Adrenal gland (tissue), 5 donors: ENCODE data around the gene PDE6D.

Experiments
- POLR2A ChIP-seq, 2 donors: fragments of 450-650 bp; IDR thresholded peaks; one replicate each; pipeline ENCODE4 v1.6.1; 2017; ENCODE audit warnings: antibody characterized with exemption in 2 of 2, mild to moderate bottlenecking in 2 of 2, moderate library complexity in 1 of 2
- TF ChIP-seq, protein P1 (sequence below), 6 experiments: fragments of 450-650 bp in 4 of 6; fragments of 200-600 bp in 2 of 6; sonication (generic) in 1 of 6; IDR thresholded peaks; 1 replicate in 5 of 6; 2 replicates in 1 of 6; pipeline versions ENCODE4 v1.5.1 to v1.8.0; 2016 to 2021; ENCODE audit warnings: antibody characterized with exemption in 6 of 6, mild to moderate bottlenecking in 2 of 6, moderate library complexity in 1 of 6
- donor health status: DM: no; HTN: no; CAD: no.

GRCh38 chr2:231725476-231725875, 55.6 kb downstream of the PDE6D start:
- TF ChIP-seq, protein P1, sequence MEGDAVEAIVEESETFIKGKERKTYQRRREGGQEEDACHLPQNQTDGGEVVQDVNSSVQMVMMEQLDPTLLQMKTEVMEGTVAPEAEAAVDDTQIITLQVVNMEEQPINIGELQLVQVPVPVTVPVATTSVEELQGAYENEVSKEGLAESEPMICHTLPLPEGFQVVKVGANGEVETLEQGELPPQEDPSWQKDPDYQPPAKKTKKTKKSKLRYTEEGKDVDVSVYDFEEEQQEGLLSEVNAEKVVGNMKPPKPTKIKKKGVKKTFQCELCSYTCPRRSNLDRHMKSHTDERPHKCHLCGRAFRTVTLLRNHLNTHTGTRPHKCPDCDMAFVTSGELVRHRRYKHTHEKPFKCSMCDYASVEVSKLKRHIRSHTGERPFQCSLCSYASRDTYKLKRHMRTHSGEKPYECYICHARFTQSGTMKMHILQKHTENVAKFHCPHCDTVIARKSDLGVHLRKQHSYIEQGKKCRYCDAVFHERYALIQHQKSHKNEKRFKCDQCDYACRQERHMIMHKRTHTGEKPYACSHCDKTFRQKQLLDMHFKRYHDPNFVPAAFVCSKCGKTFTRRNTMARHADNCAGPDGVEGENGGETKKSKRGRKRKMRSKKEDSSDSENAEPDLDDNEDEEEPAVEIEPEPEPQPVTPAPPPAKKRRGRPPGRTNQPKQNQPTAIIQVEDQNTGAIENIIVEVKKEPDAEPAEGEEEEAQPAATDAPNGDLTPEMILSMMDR (IDR thresholded peaks at IDR 0.05), result no peak
- TF ChIP-seq POLR2A (IDR thresholded peaks at IDR 0.05), result no peak
